GM12873 (cell line): ENCODE data around the gene FAAP100.

ENCODE experiments used
- TF ChIP-seq, protein P1 (sequence below): IDR thresholded peaks from 2 replicates; pipeline ENCODE4 v1.5.1; 2012; ENCODE audit warnings: low read depth, mild to moderate bottlenecking, moderate library complexity, low read length, control low read depth; ENCODE audit not compliant: insufficient read depth; ENCODE audit errors: missing control alignments

Gene FAAP100

DNA sequence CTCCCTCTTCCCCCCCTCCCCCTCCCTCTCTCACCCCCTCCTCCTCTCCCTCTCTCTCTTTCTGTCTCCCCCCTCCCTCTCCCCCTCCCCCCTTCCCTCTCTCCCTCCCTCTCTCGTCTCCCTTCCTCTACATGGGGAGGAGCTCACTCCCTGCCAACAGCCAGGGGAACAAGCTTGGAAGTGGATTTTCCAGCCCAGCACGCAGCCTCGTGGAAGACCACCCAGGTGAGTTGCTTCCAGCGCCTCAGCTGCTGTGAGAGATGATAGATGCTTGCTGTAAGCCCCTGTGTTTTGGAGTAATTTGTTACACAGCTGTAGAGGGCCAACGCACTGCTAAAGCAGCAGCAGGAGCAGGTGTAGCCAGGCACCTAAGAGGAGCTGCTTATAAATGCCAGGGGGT lies 60.4 kb downstream of the FAAP100 start:
- TF ChIP-seq, protein P1, sequence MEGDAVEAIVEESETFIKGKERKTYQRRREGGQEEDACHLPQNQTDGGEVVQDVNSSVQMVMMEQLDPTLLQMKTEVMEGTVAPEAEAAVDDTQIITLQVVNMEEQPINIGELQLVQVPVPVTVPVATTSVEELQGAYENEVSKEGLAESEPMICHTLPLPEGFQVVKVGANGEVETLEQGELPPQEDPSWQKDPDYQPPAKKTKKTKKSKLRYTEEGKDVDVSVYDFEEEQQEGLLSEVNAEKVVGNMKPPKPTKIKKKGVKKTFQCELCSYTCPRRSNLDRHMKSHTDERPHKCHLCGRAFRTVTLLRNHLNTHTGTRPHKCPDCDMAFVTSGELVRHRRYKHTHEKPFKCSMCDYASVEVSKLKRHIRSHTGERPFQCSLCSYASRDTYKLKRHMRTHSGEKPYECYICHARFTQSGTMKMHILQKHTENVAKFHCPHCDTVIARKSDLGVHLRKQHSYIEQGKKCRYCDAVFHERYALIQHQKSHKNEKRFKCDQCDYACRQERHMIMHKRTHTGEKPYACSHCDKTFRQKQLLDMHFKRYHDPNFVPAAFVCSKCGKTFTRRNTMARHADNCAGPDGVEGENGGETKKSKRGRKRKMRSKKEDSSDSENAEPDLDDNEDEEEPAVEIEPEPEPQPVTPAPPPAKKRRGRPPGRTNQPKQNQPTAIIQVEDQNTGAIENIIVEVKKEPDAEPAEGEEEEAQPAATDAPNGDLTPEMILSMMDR, result no peak

DNA sequence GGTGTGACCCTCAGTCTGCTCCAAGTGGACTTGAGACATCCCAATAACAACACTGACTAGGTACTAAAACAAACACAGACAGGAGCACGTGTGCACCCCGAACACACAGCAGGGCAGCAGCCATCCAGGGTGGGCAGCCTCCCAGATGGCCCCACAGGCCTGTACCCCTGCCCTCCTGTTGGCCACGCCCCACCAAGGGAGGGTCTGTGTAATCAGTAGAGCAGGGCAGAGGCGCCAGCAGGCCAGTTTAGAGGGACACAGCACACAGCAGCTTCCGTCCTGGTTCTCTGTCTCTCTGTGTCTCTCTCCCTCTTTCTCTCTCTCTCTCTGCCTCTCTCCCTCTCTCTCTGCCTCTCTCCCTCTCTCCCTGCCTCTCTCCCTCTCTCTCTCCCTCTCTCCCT lies 61.0 kb downstream of the FAAP100 start:
- TF ChIP-seq, protein P1, result no peak

DNA sequence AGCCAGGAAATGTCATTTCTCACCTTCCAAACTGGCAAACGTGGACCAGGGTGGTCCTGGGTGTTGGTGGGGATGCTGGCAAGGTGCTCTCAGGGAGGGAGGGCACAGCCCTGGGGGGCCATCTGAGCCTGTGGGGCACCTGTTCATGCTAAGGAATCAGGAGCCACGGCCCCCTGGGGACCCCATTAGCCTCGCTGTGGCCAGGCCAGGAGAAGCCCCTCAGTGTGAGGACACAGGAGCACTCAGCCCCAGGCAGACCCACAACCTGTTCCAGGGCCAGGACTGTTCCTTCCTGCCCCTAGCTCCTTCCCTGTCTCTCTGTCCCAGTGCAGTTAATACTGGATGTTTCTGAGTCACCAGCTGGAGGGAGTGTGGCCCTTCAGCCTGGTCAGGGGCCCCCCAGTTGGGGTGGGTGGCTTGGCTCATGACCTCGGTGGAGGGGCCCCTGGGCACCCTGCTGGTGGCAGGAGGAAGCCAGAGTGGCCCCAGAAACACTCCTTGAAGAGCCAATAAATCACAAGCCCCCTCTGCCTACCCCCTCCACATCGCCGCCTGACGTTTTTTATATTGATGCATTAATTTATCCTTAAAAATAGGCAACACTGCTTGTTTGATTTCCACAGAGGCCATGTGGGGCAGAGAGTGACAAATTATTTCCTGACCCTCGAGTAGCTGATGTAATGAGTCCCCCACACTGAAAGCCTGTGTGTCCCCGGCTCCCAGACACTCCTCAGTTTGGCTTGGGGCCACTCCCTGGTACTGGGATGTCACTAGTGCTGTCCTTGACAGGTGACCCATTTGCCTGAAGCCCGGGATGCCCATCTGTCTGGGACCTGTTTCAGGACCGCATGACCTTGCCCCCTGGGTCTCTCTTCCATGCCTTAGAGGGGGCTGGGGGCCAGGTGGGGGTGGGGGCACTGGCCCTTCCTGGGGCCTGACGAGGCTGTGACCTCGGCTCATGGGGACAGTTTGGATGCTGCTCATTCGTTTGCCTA lies 61.9 kb downstream of the FAAP100 start:
- TF ChIP-seq, protein P1, result no peak
